ENCODE measurements around the gene ZCCHC24.

Gene ZCCHC24

GRCh38 chr10:79385804-79386531 lies 59.5 kb downstream of the ZCCHC24 start:
- TF ChIP-seq SUZ12 (IDR thresholded peaks at IDR 0.05; ENCODE audit: extremely low read depth, insufficient read depth, insufficient read length) (no peak), ZNF274 (IDR thresholded peaks at IDR 0.05; ENCODE audit: low read depth, low read length) (no peak), YY1 (IDR thresholded peaks at IDR 0.05; ENCODE audit: insufficient read depth, insufficient read length) (no peak)
- Histone ChIP-seq H3K27me3 (ENCODE audit: insufficient read depth, insufficient read length) (no peaks in the 10 kb centered on the region), H3K4me1 (ENCODE audit: insufficient read depth, insufficient read length) (no peaks in the 10 kb centered on the region), H3K9ac (ENCODE audit: insufficient read length, low read depth) (no peak overlapping the region), H3K9me3 (ENCODE audit: insufficient read depth, low read length) (no peaks in the 10 kb centered on the region), H3K4me3 (ENCODE audit: insufficient read length, low read depth) (no peak overlapping the region), H3K36me3 (ENCODE audit: insufficient read depth, insufficient read length, low read length) (peaks cover 3% of the 10 kb centered on the region)
- no peak for DNase-seq (ENCODE audit: low read depth, low spot score)

- no peaks in the 10 kb centered on the region for H3K4me1 ChIP-seq (ENCODE audit: insufficient read depth, insufficient read length)
- no peak overlapping the region for H3K4me3 ChIP-seq (ENCODE audit: insufficient read length, low read depth)
- no peak overlapping the region for H3K9ac ChIP-seq (ENCODE audit: insufficient read length, low read depth)
- no peaks in the 10 kb centered on the region for H3K27me3 ChIP-seq (ENCODE audit: insufficient read depth, insufficient read length)
- DNase-seq (ENCODE audit: low read depth, low spot score), result no peak
- no peak for TF ChIP-seq ZNF274 (IDR thresholded peaks at IDR 0.05; ENCODE audit: low read depth, low read length)
- H3K36me3 ChIP-seq (ENCODE audit: insufficient read depth, insufficient read length, low read length), result peaks cover 3% of the 10 kb centered on the region
- no peaks in the 10 kb centered on the region for H3K9me3 ChIP-seq (ENCODE audit: insufficient read depth, low read length)
Observed at GRCh38 chr10:79385392-79385795, 60.0 kb downstream of the ZCCHC24 start.

DNA sequence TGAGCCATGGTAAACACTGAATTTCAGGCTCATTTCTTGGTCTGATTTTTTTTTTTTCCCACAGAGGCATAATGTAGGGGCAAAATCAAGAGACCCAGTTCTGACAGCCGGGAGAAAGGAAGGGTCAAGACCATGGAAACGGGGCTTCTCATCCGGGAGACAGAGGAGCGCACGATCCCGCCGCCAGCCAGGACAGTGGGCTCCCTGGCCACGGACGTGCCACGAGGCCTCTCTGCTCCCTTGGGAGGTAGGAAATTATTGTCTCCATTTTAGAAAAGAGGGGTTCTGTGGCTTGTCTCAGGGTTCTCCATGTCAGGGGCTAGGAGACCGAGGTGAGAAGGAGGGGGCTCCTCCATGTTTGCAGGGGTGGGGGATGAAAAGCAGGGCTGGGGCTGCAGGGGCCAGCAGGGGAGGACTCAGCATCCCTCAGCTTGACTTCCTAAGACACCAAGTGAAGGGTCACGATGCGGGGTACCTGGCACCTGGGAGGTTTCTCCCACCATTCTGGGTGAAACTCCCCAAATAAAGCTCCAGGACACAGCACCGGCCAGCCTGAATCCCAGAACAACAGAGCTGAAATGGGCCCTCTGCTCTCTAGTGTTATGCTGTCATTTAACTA lies 60.5 kb downstream of the ZCCHC24 start:
- Histone ChIP-seq H3K4me1 (ENCODE audit: insufficient read depth, insufficient read length) (no peaks in the 10 kb centered on the region), H3K27me3 (ENCODE audit: insufficient read depth, insufficient read length) (no peaks in the 10 kb centered on the region), H3K9me3 (ENCODE audit: insufficient read depth, low read length) (no peaks in the 10 kb centered on the region), H3K36me3 (ENCODE audit: insufficient read depth, insufficient read length, low read length) (peaks cover 3% of the 10 kb centered on the region), H3K9ac (ENCODE audit: insufficient read length, low read depth) (no peak overlapping the region), H3K4me3 (ENCODE audit: insufficient read length, low read depth) (no peak overlapping the region)
- no peak for DNase-seq (ENCODE audit: low read depth, low spot score)
- TF ChIP-seq SUZ12 (IDR thresholded peaks at IDR 0.05; ENCODE audit: extremely low read depth, insufficient read depth, insufficient read length) (no peak), YY1 (IDR thresholded peaks at IDR 0.05; ENCODE audit: insufficient read depth, insufficient read length) (no peak), ZNF274 (IDR thresholded peaks at IDR 0.05; ENCODE audit: low read depth, low read length) (no peak)

DNA sequence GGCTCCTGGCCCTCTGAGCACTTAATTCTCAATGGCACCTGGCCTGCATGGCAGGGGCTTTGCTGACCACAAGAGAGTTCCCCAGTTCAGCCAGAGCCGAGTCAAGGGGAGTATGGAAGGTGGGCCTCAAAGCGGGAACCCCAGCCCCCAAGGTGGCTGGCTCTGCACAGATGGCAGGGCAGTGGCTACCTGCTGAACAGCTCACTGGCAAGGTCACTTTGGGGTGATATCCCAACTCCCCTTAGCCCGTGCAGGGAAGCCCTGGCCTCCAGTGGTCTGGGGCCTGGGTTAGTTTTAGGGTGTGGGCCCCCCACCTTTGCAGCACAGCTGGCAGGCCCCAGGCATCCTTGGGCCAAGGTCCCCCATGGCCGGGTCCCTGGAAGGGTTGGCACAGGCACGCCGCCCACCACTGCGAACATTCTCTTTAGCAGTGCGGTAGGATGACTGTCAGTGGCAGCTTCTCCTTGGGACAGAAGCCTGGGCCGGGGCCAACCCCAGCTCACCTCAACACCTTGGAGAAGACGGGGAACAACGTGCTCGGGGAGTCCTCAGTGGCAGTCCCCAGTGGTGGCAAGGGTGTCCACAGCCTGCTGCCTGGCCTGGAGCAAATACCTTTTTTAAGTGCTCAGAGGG lies 61.3 kb downstream of the ZCCHC24 start:
- TF ChIP-seq ZNF274 (IDR thresholded peaks at IDR 0.05; ENCODE audit: low read depth, low read length) (no peak), YY1 (IDR thresholded peaks at IDR 0.05; ENCODE audit: insufficient read depth, insufficient read length) (no peak), SUZ12 (IDR thresholded peaks at IDR 0.05; ENCODE audit: extremely low read depth, insufficient read depth, insufficient read length) (no peak)
- Histone ChIP-seq H3K4me3 (ENCODE audit: insufficient read length, low read depth) (no peak overlapping the region), H3K9me3 (ENCODE audit: insufficient read depth, low read length) (no peaks in the 10 kb centered on the region), H3K27me3 (ENCODE audit: insufficient read depth, insufficient read length) (no peaks in the 10 kb centered on the region), H3K9ac (ENCODE audit: insufficient read length, low read depth) (no peak overlapping the region), H3K36me3 (ENCODE audit: insufficient read depth, insufficient read length, low read length) (peaks cover 3% of the 10 kb centered on the region), H3K4me1 (ENCODE audit: insufficient read depth, insufficient read length) (no peaks in the 10 kb centered on the region)
- no peak for DNase-seq (ENCODE audit: low read depth, low spot score)

GRCh38 chr10:79382491-79382941 lies 62.9 kb downstream of the ZCCHC24 start:
- H3K4me3 ChIP-seq (ENCODE audit: insufficient read length, low read depth), result no peak overlapping the region
- H3K36me3 ChIP-seq (ENCODE audit: insufficient read depth, insufficient read length, low read length), result peaks cover 3% of the 10 kb centered on the region
- no peaks in the 10 kb centered on the region for H3K27me3 ChIP-seq (ENCODE audit: insufficient read depth, insufficient read length)
- no peak for DNase-seq (ENCODE audit: low read depth, low spot score)
- H3K9ac ChIP-seq (ENCODE audit: insufficient read length, low read depth), result no peak overlapping the region
- TF ChIP-seq SUZ12 (IDR thresholded peaks at IDR 0.05; ENCODE audit: extremely low read depth, insufficient read depth, insufficient read length) (no peak), YY1 (IDR thresholded peaks at IDR 0.05; ENCODE audit: insufficient read depth, insufficient read length) (no peak), ZNF274 (IDR thresholded peaks at IDR 0.05; ENCODE audit: low read depth, low read length) (no peak)
- no peaks in the 10 kb centered on the region for H3K4me1 ChIP-seq (ENCODE audit: insufficient read depth, insufficient read length)
- H3K9me3 ChIP-seq (ENCODE audit: insufficient read depth, low read length), result no peaks in the 10 kb centered on the region

- Histone ChIP-seq H3K27me3 (ENCODE audit: insufficient read depth, insufficient read length) (no peaks in the 10 kb centered on the region), H3K9ac (ENCODE audit: insufficient read length, low read depth) (no peak overlapping the region), H3K4me1 (ENCODE audit: insufficient read depth, insufficient read length) (no peaks in the 10 kb centered on the region), H3K9me3 (ENCODE audit: insufficient read depth, low read length) (no peaks in the 10 kb centered on the region), H3K4me3 (ENCODE audit: insufficient read length, low read depth) (no peak overlapping the region), H3K36me3 (ENCODE audit: insufficient read depth, insufficient read length, low read length) (peaks cover under 1% of the 10 kb centered on the region)
- DNase-seq (ENCODE audit: low read depth, low spot score), result no peak
- TF ChIP-seq ZNF274 (IDR thresholded peaks at IDR 0.05; ENCODE audit: low read depth, low read length), result no peak
- no peak for TF ChIP-seq SUZ12 (IDR thresholded peaks at IDR 0.05; ENCODE audit: extremely low read depth, insufficient read depth, insufficient read length)
- TF ChIP-seq YY1 (IDR thresholded peaks at IDR 0.05; ENCODE audit: insufficient read depth, insufficient read length), result no peak
Observed at GRCh38 chr10:79381804-79382221, 63.6 kb downstream of the ZCCHC24 start.

All from NT2/D1 (cell line).